ENCODE data around the gene PRR5L. TPM values are rescaled to one million over a fixed set of nuclear protein-coding genes. Genes with fewer than 3 reads are reported as not detected.

The PRR5L gene
- total and polyA plus RNA-seq, 4 donors, result 28.4 to 30.6 (median 29.7) TPM

GRCh38 chr11:36392196-36392595 lies 96.1 kb downstream of the PRR5L start:
- H3K27ac ChIP-seq (ENCODE audit: low read depth, low read length), result no peak overlapping the region

GRCh38 chr11:36394056-36394455 lies 98.0 kb downstream of the PRR5L start:
- 43% methylated on average over 1 of the region's 2 CpGs for WGBS (ENCODE audit: insufficient coverage)
- no peak overlapping the region for H3K27ac ChIP-seq (ENCODE audit: low read depth, low read length)

More at GRCh38 chr11:36392196-36392595, 96.1 kb downstream of the PRR5L start:
- Histone ChIP-seq H3K4me3 (ENCODE audit: low read depth, low read length) (no peak overlapping the region), H3K9me3 (ENCODE audit: control insufficient read depth, insufficient read depth, low read length) (no peaks in the 10 kb centered on the region), H3K4me1 (ENCODE audit: control insufficient read depth, insufficient read depth, low read length) (peaks cover 8% of the 10 kb centered on the region), H3K27me3 (ENCODE audit: control insufficient read depth, insufficient read depth, low read length) (no peaks in the 10 kb centered on the region), H3K36me3 (ENCODE audit: control insufficient read depth, insufficient read depth, low read length) (peaks cover 4% of the 10 kb centered on the region)
- WGBS (ENCODE audit: insufficient coverage), result no CpG with 5 or more reads among the region's 2 CpGs
- DNase-seq (ENCODE audit: low read depth in 4 of 6, low spot score in 6 of 6), result no peak

GRCh38 chr11:36394926-36395325 lies 98.8 kb downstream of the PRR5L start:
- H3K4me3 ChIP-seq (ENCODE audit: low read depth, low read length), result no peak overlapping the region
- no CpG with 5 or more reads among the region's 3 CpGs for WGBS (ENCODE audit: insufficient coverage)
- no peaks in the 10 kb centered on the region for H3K27me3 ChIP-seq (ENCODE audit: control insufficient read depth, insufficient read depth, low read length)
- DNase-seq (ENCODE audit: low read depth in 4 of 6, low spot score in 6 of 6), result no peak
- H3K36me3 ChIP-seq (ENCODE audit: control insufficient read depth, insufficient read depth, low read length), result peaks cover 7% of the 10 kb centered on the region
- H3K9me3 ChIP-seq (ENCODE audit: control insufficient read depth, insufficient read depth, low read length), result no peaks in the 10 kb centered on the region
- H3K4me1 ChIP-seq (ENCODE audit: control insufficient read depth, insufficient read depth, low read length), result peaks cover 20% of the 10 kb centered on the region
- no peak overlapping the region for H3K27ac ChIP-seq (ENCODE audit: low read depth, low read length)

More at GRCh38 chr11:36394056-36394455, 98.0 kb downstream of the PRR5L start:
- DNase-seq (ENCODE audit: low read depth in 4 of 6, low spot score in 6 of 6), result no peak
- no peak overlapping the region for H3K4me3 ChIP-seq (ENCODE audit: low read depth, low read length)
- H3K9me3 ChIP-seq (ENCODE audit: control insufficient read depth, insufficient read depth, low read length), result no peaks in the 10 kb centered on the region
- H3K36me3 ChIP-seq (ENCODE audit: control insufficient read depth, insufficient read depth, low read length), result peaks cover 7% of the 10 kb centered on the region
- no peaks in the 10 kb centered on the region for H3K27me3 ChIP-seq (ENCODE audit: control insufficient read depth, insufficient read depth, low read length)
- H3K4me1 ChIP-seq (ENCODE audit: control insufficient read depth, insufficient read depth, low read length), result peaks cover 20% of the 10 kb centered on the region

- no peak overlapping the region for H3K27ac ChIP-seq (ENCODE audit: low read depth, low read length)
- no peaks in the 10 kb centered on the region for H3K9me3 ChIP-seq (ENCODE audit: control insufficient read depth, insufficient read depth, low read length)
- peaks cover 14% of the 10 kb centered on the region for H3K4me1 ChIP-seq (ENCODE audit: control insufficient read depth, insufficient read depth, low read length)
These were observed 100.1 kb downstream of the PRR5L start for GRCh38 chr11:36395978-36396736.

GRCh38 chr11:36398231-36398953 lies 102.3 kb downstream of the PRR5L start:
- Histone ChIP-seq H3K36me3 (ENCODE audit: control insufficient read depth, insufficient read depth, low read length) (peaks cover 14% of the 10 kb centered on the region), H3K27me3 (ENCODE audit: control insufficient read depth, insufficient read depth, low read length) (no peaks in the 10 kb centered on the region), H3K4me1 (ENCODE audit: control insufficient read depth, insufficient read depth, low read length) (peaks cover 12% of the 10 kb centered on the region), H3K27ac (ENCODE audit: low read depth, low read length) (no peak overlapping the region), H3K9me3 (ENCODE audit: control insufficient read depth, insufficient read depth, low read length) (no peaks in the 10 kb centered on the region), H3K4me3 (ENCODE audit: low read depth, low read length) (no peak overlapping the region)
- peak in 2 of 6 donors; percentile 34 to 59 for DNase-seq (ENCODE audit: low read depth in 4 of 6, low spot score in 6 of 6)
- 41% methylated on average over 18 of the region's 21 CpGs for whole genome bisulfite sequencing (ENCODE audit: insufficient coverage)

More at GRCh38 chr11:36395978-36396736, 100.1 kb downstream of the PRR5L start:
- Histone ChIP-seq H3K36me3 (ENCODE audit: control insufficient read depth, insufficient read depth, low read length) (peaks cover 11% of the 10 kb centered on the region), H3K4me3 (ENCODE audit: low read depth, low read length) (no peak overlapping the region), H3K27me3 (ENCODE audit: control insufficient read depth, insufficient read depth, low read length) (no peaks in the 10 kb centered on the region)
- 83% methylated on average over 9 of the region's 11 CpGs for WGBS (ENCODE audit: insufficient coverage)
- no peak for DNase-seq (ENCODE audit: low read depth in 4 of 6, low spot score in 6 of 6)

GRCh38 chr11:36399236-36399635 lies 103.1 kb downstream of the PRR5L start:
- Histone ChIP-seq H3K4me3 (ENCODE audit: low read depth, low read length) (no peak overlapping the region), H3K27ac (ENCODE audit: low read depth, low read length) (no peak overlapping the region)

GRCh38 chr11:36399745-36400144 lies 103.7 kb downstream of the PRR5L start:
- no peak overlapping the region for H3K4me3 ChIP-seq (ENCODE audit: low read depth, low read length)
- peaks cover 14% of the 10 kb centered on the region for H3K36me3 ChIP-seq (ENCODE audit: control insufficient read depth, insufficient read depth, low read length)
- no peaks in the 10 kb centered on the region for H3K9me3 ChIP-seq (ENCODE audit: control insufficient read depth, insufficient read depth, low read length)
- no peak overlapping the region for H3K27ac ChIP-seq (ENCODE audit: low read depth, low read length)
- H3K4me1 ChIP-seq (ENCODE audit: control insufficient read depth, insufficient read depth, low read length), result peaks cover 12% of the 10 kb centered on the region
- H3K27me3 ChIP-seq (ENCODE audit: control insufficient read depth, insufficient read depth, low read length), result no peaks in the 10 kb centered on the region
- no peak for DNase-seq (ENCODE audit: low read depth in 4 of 6, low spot score in 6 of 6)
- WGBS (ENCODE audit: insufficient coverage), result 97% methylated on average over 3 of the region's 5 CpGs

More at GRCh38 chr11:36399236-36399635, 103.1 kb downstream of the PRR5L start:
- no peak for DNase-seq (ENCODE audit: low read depth in 4 of 6, low spot score in 6 of 6)
- no peaks in the 10 kb centered on the region for H3K27me3 ChIP-seq (ENCODE audit: control insufficient read depth, insufficient read depth, low read length)
- peaks cover 14% of the 10 kb centered on the region for H3K36me3 ChIP-seq (ENCODE audit: control insufficient read depth, insufficient read depth, low read length)
- H3K9me3 ChIP-seq (ENCODE audit: control insufficient read depth, insufficient read depth, low read length), result no peaks in the 10 kb centered on the region
- H3K4me1 ChIP-seq (ENCODE audit: control insufficient read depth, insufficient read depth, low read length), result peaks cover 12% of the 10 kb centered on the region
- WGBS (ENCODE audit: insufficient coverage), result 72% methylated on average over 3 of the region's 4 CpGs

GRCh38 chr11:36400766-36401455 lies 104.8 kb downstream of the PRR5L start:
- H3K27me3 ChIP-seq (ENCODE audit: control insufficient read depth, insufficient read depth, low read length), result no peaks in the 10 kb centered on the region
- H3K9me3 ChIP-seq (ENCODE audit: control insufficient read depth, insufficient read depth, low read length), result no peaks in the 10 kb centered on the region
- peaks cover 12% of the 10 kb centered on the region for H3K4me1 ChIP-seq (ENCODE audit: control insufficient read depth, insufficient read depth, low read length)
- H3K27ac ChIP-seq (ENCODE audit: low read depth, low read length), result no peak overlapping the region
- no peak overlapping the region for H3K4me3 ChIP-seq (ENCODE audit: low read depth, low read length)
- WGBS (ENCODE audit: insufficient coverage), result 94% methylated on average over 20 of the region's 21 CpGs
- H3K36me3 ChIP-seq (ENCODE audit: control insufficient read depth, insufficient read depth, low read length), result peaks cover 12% of the 10 kb centered on the region
- no peak for DNase-seq (ENCODE audit: low read depth in 4 of 6, low spot score in 6 of 6)

GRCh38 chr11:36402568-36403170 lies 106.6 kb downstream of the PRR5L start:
- WGBS (ENCODE audit: insufficient coverage), result 90% methylated on average over 11 of the region's 11 CpGs
- no peak for DNase-seq (ENCODE audit: low read depth in 4 of 6, low spot score in 6 of 6)
- Histone ChIP-seq H3K4me1 (ENCODE audit: control insufficient read depth, insufficient read depth, low read length) (peaks cover 10% of the 10 kb centered on the region), H3K27me3 (ENCODE audit: control insufficient read depth, insufficient read depth, low read length) (no peaks in the 10 kb centered on the region), H3K4me3 (ENCODE audit: low read depth, low read length) (no peak overlapping the region), H3K9me3 (ENCODE audit: control insufficient read depth, insufficient read depth, low read length) (no peaks in the 10 kb centered on the region), H3K36me3 (ENCODE audit: control insufficient read depth, insufficient read depth, low read length) (peaks cover 10% of the 10 kb centered on the region), H3K27ac (ENCODE audit: low read depth, low read length) (no peak overlapping the region)

Measured in spinal cord (tissue), 10 donors.